ENCODE results near the gene PAX9. TPM values are rescaled to one million over a fixed set of nuclear protein-coding genes. Genes with fewer than 3 reads are reported as not detected.

PAX9 gene
- total and polyA plus RNA-seq, 9 of the 15 experiments (the other 6 are each of a cell fraction or from before 2014, with no cell fraction given): 0.87 to 2.4 (median 1.3) TPM

GRCh38 chr14:36674659-36675058, 13.0 kb downstream of the PAX9 start:
- Histone ChIP-seq H3K9ac (ENCODE audit: insufficient read depth in 1 of 2, low read depth in 2 of 2, low read length in 2 of 2) (no peak overlapping the region), H3K79me2 (ENCODE audit: control insufficient read depth, insufficient read depth, low read length) (no peaks in the 10 kb centered on the region), H3K36me3 (ENCODE audit: control insufficient read depth, insufficient read depth, low read length) (peaks cover 19% of the 10 kb centered on the region; the same call in 1 of the 3 replicates), H3K27ac (ENCODE audit: extremely low read depth, low read depth, low read length) (no peak overlapping the region), H4K20me1 (replicated peaks; ENCODE audit: control insufficient read depth, insufficient read depth, low read length) (no peaks in the 10 kb centered on the region), H3K4me1 (replicated peaks in 1 of 2; ENCODE audit: control insufficient read depth in 2 of 2, insufficient read depth in 2 of 2, low read length in 2 of 2) (no peaks in the 10 kb centered on the region), H3K27me3 (ENCODE audit: control insufficient read depth in 2 of 2, insufficient read depth in 2 of 2, low read length in 2 of 2) (no peaks in the 10 kb centered on the region), H2AFZ (ENCODE audit: low read depth, low read length) (no peak overlapping the region), H3K4me2 (ENCODE audit: insufficient read depth, low read length) (no peak overlapping the region), H3K9me1 (ENCODE audit: control insufficient read depth, insufficient read depth, low read length) (no peaks in the 10 kb centered on the region), H3K4me3 (no peak overlapping the region), H3K9me3 (replicated peaks; ENCODE audit: control insufficient read depth, insufficient read depth, low read depth, low read length) (no peaks in the 10 kb centered on the region)
- FAIRE-seq: no peak
- ChIA-PET POLR2A (no interaction called here), CTCF (ENCODE audit: low intra/inter-chr PET ratio) (no interaction called here)
- no peak for ATAC-seq
- 82% methylated on average over 3 of the region's 3 CpGs for WGBS (ENCODE audit: insufficient coverage, low coverage, missing lambda C conversion rate)
- intact Hi-C loops (cut with micrococcal nuclease): no loop called here
- in situ Hi-C loops (cut with MboI): no loop called here
- no peak for TF ChIP-seq CBX2 (IDR thresholded peaks at IDR 0.05; ENCODE audit: insufficient read depth, low read length, poor library complexity, severe bottlenecking)
- no peak for TF ChIP-seq ZNF134 (CRISPR knock-in tag; conservative IDR thresholded peaks at IDR 0.05)
- TF ChIP-seq, protein P1, sequence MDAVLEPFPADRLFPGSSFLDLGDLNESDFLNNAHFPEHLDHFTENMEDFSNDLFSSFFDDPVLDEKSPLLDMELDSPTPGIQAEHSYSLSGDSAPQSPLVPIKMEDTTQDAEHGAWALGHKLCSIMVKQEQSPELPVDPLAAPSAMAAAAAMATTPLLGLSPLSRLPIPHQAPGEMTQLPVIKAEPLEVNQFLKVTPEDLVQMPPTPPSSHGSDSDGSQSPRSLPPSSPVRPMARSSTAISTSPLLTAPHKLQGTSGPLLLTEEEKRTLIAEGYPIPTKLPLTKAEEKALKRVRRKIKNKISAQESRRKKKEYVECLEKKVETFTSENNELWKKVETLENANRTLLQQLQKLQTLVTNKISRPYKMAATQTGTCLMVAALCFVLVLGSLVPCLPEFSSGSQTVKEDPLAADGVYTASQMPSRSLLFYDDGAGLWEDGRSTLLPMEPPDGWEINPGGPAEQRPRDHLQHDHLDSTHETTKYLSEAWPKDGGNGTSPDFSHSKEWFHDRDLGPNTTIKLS (IDR thresholded peaks at IDR 0.05; ENCODE audit: borderline replicate concordance, low read depth): no peak
- no peak for TF ChIP-seq ZNF707 (CRISPR knock-in tag; conservative IDR thresholded peaks at IDR 0.05)
- no peak for TF ChIP-seq EHMT2 (IDR thresholded peaks at IDR 0.05)
- TF ChIP-seq MBD1 (CRISPR knock-in tag; IDR thresholded peaks at IDR 0.05): no peak
- TF ChIP-seq ETS1 (conservative IDR thresholded peaks at IDR 0.05; ENCODE audit: control insufficient read depth, low read depth, low read length): no peak
- no peak for DNase-seq (ENCODE audit: extremely low read depth in 1 of 4, low spot score in 3 of 4)
- no TSS peak for BruUV-seq (replicated peaks)

Measured in K562 (cell line).